MG63 (cell line): ENCODE data around the gene CHAC1. TPM values are rescaled to one million over a fixed set of nuclear protein-coding genes. Genes with fewer than 3 reads are reported as not detected.
"Not testable (repeated sequence)": the region's sequence is repeated elsewhere in the genome, so short reads cannot be mapped to it uniquely, and the experiment has no call there.

Source experiments
- DNase-seq: peaks from one replicate; pipeline ENCODE4 v3.0.0-alpha.2; 2020
- H3K27me3 ChIP-seq: fragments of 250-450 bp; sonication (Bioruptor Pico); 2 replicates; pipeline ENCODE4 v1.5.1; 2020; ENCODE audit warnings: mild to moderate bottlenecking, moderate library complexity
- H3K36me3 ChIP-seq: fragments of 250-450 bp; sonication (Bioruptor Pico); 2 replicates; pipeline ENCODE4 v1.5.1; 2020; ENCODE audit warnings: mild to moderate bottlenecking, moderate library complexity
- H3K4me3 ChIP-seq: fragments of 250-450 bp; sonication (Bioruptor Pico); 2 replicates; pipeline ENCODE4 v1.5.1; 2020; ENCODE audit warnings: mild to moderate bottlenecking, moderate library complexity
- H3K9me3 ChIP-seq: fragments of 250-450 bp; sonication (Bioruptor Pico); 2 replicates; pipeline ENCODE4 v1.5.1; 2020; ENCODE audit warnings: mild to moderate bottlenecking, moderate library complexity
- total RNA-seq: library from RNA; depleted of rRNA; stranded (reverse); fragments of >200 nt; shearing (Covaris generic); gene quantifications from 2 replicates; pipeline ENCODE4 v1.2.3, GENCODE V29; 2014; ENCODE audit warnings: low replicate concordance

CHAC1 gene
- total RNA-seq, 1 experiment from 2014 or later: 18.5 TPM

DNA sequence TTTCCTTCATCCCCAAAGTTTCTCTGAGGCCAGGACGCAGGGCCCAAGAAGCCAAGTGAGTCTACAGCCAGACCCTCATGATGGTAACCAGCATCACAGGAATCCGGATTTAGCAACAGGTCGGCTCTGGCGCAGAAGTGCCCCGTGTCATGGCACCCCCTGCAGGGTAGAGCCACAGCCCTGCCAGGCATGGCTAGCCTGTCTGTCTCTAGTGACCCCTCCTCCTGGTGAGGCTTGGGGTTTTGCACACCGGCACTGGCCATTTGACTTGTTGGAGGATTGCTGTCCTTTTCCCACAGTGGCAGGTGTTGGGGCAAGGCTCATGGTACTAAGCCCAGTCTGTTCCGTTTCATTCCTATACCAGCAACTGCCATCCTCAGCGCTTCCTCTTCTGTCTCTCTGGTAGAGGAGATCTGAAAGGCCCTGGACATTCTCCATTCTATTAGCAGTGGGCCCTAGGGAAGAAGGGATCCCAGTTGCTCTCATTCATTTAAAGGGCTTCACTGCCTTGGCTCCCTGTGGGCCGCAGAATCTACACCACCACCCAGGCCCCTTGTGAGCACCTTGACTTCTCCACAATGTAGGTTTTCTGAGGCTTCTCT, 9.4 kb upstream of the CHAC1 start:
- H3K36me3 ChIP-seq: no peaks in the 10 kb centered on the region
- no peaks in the 10 kb centered on the region for H3K9me3 ChIP-seq
- no peak overlapping the region for H3K4me3 ChIP-seq
- no peaks in the 10 kb centered on the region for H3K27me3 ChIP-seq
- no peak for DNase-seq

DNA sequence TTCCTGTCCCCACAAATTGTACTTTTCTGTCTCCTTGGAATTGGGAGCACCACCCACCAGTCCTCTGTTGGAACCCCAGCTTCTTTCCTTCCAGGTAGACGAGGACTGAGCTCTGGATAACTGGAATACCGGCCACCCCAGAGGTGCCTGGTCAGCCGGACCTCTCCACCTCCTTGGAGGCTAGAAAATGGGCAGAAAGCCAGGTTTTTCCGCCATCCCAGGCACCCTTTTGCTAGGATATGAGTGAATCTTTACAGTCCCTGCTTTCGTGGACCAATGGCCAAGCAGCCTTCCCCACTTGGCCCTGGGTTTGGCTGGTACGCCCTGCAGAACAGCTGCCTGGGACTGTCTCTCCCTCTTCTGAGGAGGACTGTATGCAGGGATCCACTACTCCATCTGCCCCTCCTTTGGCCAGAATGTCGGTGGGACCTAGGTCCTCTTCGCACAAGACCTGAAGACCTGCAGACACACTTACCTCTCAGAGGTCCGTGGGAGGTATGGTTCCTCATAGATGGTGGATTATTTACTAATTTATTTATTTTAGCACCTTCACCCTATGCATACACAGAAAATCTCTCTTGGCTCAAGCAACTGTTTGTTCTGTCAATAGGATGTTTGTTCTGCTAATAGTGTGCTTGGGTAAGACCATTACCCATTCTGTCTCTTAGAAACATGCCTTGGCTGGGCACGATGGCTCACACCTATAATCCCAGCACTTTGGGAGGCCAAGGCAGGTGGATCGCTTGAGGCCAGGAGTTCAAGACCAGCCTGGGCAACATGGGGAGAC, 8.6 kb upstream of the CHAC1 start:
- DNase-seq: no peak
- Histone ChIP-seq H3K4me3 (no peak overlapping the region), H3K36me3 (no peaks in the 10 kb centered on the region), H3K9me3 (no peaks in the 10 kb centered on the region), H3K27me3 (no peaks in the 10 kb centered on the region)

GRCh38 chr15:40948706-40949473, 4.4 kb upstream of the CHAC1 start:
- DNase-seq: no peak
- no peaks in the 10 kb centered on the region for H3K9me3 ChIP-seq
- H3K27me3 ChIP-seq: no peaks in the 10 kb centered on the region
- no peak overlapping the region for H3K4me3 ChIP-seq
- no peaks in the 10 kb centered on the region for H3K36me3 ChIP-seq

DNA sequence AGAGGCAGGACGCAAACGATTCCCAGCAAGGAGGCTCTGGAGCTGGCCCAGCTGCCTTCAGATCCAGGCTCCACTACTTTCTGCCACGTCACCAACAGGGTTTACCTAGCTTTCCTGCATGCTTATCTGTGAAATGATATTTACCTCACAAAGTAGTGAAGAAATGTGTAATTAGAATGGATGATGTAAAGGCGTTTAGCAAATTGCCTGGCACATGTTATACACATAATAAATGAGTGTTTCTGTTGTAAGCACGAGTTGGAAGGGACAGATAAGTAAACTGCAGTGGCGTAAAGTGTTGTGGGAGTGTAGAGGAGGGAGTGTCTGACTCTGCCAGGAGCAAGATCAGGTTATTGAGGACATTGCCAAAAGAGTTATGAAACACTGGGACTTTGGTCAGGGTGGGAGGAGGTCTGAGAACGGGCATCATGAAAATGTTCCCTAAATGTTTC, 3.5 kb upstream of the CHAC1 start:
- no peaks in the 10 kb centered on the region for H3K9me3 ChIP-seq
- H3K36me3 ChIP-seq: peaks cover under 1% of the 10 kb centered on the region; the same call in 1 of the 2 replicates
- no peak for DNase-seq
- H3K4me3 ChIP-seq: no peak overlapping the region
- no peaks in the 10 kb centered on the region for H3K27me3 ChIP-seq

DNA sequence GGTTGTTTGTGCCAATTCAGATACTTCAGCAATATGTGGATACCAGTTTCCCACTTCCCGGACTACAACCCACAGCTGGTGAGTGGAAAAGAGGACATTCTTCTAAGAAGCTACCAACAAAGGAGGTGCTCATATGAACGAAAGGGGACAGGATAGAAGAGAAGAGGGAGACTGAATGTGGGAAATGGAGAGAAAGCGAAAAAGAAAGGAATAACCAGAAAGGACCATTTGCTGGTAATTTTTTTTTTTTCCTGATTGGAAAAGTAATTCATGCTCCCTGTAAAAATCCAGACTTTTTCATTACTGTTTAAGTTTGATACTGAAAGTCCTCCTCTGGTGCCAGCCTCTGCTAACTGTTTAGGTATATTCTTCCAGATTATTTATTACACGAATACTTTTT, 1.5 kb upstream of the CHAC1 start:
- H3K4me3 ChIP-seq: no peak overlapping the region; the same call in 1 of the 2 replicates
- H3K27me3 ChIP-seq: no peaks in the 10 kb centered on the region
- no peak for DNase-seq
- no peaks in the 10 kb centered on the region for H3K9me3 ChIP-seq
- peaks cover 15% of the 10 kb centered on the region for H3K36me3 ChIP-seq

GRCh38 chr15:40952301-40952900, 870 bp upstream of the CHAC1 start:
- H3K9me3 ChIP-seq: no peaks in the 10 kb centered on the region
- H3K4me3 ChIP-seq: peak overlapping the region; percentile 68
- no peak for DNase-seq
- peaks cover 17% of the 10 kb centered on the region for H3K36me3 ChIP-seq
- H3K27me3 ChIP-seq: no peaks in the 10 kb centered on the region

- Histone ChIP-seq H3K27me3 (no peaks in the 10 kb centered on the region), H3K9me3 (no peaks in the 10 kb centered on the region), H3K36me3 (peaks cover 17% of the 10 kb centered on the region), H3K4me3 (peak overlapping the region; percentile 68)
- no peak for DNase-seq
Observed at GRCh38 chr15:40953713-40954074, 423 bp downstream of the CHAC1 start.

DNA sequence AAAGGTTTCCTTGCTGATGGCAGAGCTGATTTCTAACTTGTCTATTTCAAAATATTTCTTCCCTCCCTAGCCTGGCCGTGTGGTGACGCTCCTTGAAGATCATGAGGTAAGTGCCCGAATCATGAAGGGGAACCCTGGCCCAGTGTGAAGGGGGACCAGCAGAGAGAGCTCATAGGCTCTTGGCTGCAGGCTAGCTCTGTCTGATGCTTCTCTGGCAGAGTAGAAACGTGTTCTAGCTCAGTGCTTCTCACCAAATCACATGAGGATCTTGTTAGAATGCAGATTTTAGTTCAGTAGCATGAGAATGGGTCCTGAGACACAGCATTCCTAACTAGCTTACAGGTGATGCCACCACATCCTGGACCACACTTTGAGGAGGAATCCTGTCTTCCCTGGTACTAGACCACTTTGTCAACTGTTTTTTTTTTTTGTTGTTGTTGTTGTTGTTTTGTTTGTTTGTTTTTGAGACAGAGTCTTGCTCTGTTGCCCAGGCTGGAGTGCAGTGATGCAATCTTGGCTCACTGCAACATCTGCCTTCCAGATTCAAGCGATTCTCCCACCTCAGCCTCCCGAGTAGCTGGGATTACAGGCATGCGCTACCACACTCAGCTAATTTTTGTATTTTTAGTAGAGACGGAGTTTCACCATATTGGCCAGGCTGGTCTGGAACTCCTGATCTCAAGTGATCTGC, 1.0 kb downstream of the CHAC1 start:
- H3K36me3 ChIP-seq: peaks cover 17% of the 10 kb centered on the region
- not testable (repeated sequence) for H3K9me3 ChIP-seq, H3K27me3 ChIP-seq, DNase-seq
- peak overlapping the region; percentile 68 for H3K4me3 ChIP-seq

DNA sequence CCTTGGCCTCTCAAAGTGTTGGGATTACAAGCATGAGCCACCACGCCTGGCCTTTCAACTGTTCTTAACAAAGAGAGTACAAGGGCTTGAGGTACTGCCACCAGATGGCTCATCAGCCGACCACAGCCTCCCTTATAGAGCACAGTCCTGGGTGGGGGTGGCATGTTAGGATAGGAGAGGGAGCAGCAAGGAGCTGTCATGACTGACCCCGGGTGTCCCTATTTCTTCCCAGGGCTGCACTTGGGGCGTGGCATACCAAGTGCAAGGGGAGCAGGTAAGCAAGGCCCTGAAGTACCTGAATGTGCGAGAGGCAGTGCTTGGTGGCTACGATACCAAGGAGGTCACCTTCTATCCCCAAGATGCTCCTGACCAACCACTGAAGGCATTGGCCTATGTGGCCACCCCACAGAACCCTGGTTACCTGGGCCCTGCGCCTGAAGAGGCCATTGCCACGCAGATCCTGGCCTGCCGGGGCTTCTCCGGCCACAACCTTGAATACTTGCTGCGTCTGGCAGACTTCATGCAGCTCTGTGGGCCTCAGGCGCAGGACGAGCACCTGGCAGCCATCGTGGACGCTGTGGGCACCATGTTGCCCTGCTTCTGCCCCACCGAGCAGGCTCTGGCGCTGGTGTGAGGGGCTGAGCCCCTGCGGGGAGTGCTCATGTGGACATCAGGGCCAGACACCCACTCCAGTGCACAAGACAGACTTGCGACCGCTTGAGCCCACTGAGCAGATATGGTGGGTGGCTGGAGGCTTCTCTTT, 2.1 kb downstream of the CHAC1 start:
- peaks cover 17% of the 10 kb centered on the region for H3K36me3 ChIP-seq
- no peak overlapping the region for H3K4me3 ChIP-seq
- H3K9me3 ChIP-seq: no peaks in the 10 kb centered on the region
- no peak for DNase-seq
- H3K27me3 ChIP-seq: no peaks in the 10 kb centered on the region

DNA sequence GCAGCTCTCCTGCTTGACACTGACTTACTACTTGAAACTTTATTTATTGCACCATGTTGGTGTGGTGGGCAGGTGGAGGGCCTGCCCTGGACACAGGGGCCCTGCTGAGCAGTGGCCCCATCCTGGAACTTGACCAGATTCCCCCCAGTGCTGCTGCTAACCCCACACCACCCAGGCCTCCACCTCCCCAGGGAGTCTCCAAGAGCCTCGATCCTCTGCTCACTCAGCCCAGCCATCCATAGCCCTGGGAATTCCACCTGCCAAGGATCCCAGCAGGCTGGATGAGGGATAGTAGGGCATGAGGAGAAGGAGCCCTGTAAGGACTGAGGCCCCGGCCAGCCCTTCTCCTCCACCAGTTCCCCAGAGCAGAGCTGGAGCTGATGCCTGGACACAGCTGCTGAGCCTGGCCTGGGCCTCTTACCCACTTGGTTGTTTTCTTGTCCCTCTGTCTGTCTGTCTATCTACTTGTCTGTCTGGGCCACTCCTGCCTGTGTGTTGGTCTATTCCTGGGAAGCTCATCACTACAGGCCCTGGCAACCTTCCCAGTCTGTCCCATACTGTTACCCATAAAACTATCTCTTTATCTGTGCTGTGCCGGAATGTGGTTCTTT, 2.8 kb downstream of the CHAC1 start:
- H3K4me3 ChIP-seq: no peak overlapping the region
- no peak for DNase-seq
- H3K9me3 ChIP-seq: no peaks in the 10 kb centered on the region
- peaks cover 17% of the 10 kb centered on the region for H3K36me3 ChIP-seq
- no peaks in the 10 kb centered on the region for H3K27me3 ChIP-seq

GRCh38 chr15:40956541-40956982, 3.3 kb downstream of the CHAC1 start:
- DNase-seq: no peak
- no peaks in the 10 kb centered on the region for H3K27me3 ChIP-seq
- H3K4me3 ChIP-seq: no peak overlapping the region
- H3K36me3 ChIP-seq: peaks cover 17% of the 10 kb centered on the region
- no peaks in the 10 kb centered on the region for H3K9me3 ChIP-seq

DNA sequence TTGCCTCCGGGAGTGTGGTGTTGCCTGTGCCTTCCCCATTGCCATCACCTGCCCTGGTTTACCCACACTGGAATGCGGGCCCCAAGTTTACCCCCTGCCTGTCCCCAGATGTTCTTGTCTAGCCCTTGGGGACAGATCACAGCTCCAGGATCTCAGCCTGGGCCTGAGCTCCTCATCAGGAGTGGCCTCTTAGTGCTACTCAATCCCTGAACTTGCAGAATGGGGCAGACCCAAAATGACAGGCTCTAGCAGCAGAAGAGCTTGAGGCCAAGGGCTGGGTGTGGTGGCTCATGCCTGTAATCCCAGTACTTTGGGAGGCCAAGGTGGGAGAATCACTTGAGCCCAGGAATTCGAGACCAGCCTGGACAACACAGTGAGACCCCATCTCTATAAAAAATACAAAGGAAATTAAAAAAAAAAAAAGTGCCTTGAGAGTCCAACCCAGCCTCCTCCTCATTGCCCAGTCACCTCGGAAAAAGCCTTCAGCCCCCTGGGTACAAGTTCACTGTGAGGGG, 3.8 kb downstream of the CHAC1 start:
- no peak for DNase-seq
- Histone ChIP-seq H3K9me3 (no peaks in the 10 kb centered on the region), H3K4me3 (no peak overlapping the region), H3K27me3 (no peaks in the 10 kb centered on the region), H3K36me3 (peaks cover 17% of the 10 kb centered on the region)

- H3K4me3 ChIP-seq: no peak overlapping the region
- H3K9me3 ChIP-seq: no peaks in the 10 kb centered on the region
- peaks cover 17% of the 10 kb centered on the region for H3K36me3 ChIP-seq
- H3K27me3 ChIP-seq: no peaks in the 10 kb centered on the region
- DNase-seq: peak; percentile 90
Observed at GRCh38 chr15:40957581-40958051, 4.3 kb downstream of the CHAC1 start.

DNA sequence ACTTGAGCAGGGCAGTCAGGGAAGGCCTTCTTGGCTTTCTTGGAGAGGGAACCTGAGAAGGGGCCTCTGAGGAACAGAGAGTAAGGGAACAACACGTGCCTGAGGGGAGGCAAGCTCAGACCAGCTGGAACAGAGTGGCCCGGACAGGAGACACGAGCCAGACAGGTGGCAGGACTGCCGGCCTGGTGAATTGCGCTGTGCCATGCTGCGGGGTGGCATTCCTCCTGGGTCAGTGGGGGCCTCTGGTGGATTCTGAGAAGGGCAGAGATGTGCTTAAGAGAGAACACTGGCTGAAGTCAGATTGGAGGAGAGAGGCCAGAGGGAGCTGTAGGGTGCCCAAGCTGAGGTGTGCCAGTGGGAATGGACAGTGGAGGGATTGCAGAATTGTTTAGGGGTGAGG, 4.9 kb downstream of the CHAC1 start:
- no peaks in the 10 kb centered on the region for H3K27me3 ChIP-seq
- DNase-seq: no peak
- no peak overlapping the region for H3K4me3 ChIP-seq
- H3K36me3 ChIP-seq: peaks cover 17% of the 10 kb centered on the region
- no peaks in the 10 kb centered on the region for H3K9me3 ChIP-seq

DNA sequence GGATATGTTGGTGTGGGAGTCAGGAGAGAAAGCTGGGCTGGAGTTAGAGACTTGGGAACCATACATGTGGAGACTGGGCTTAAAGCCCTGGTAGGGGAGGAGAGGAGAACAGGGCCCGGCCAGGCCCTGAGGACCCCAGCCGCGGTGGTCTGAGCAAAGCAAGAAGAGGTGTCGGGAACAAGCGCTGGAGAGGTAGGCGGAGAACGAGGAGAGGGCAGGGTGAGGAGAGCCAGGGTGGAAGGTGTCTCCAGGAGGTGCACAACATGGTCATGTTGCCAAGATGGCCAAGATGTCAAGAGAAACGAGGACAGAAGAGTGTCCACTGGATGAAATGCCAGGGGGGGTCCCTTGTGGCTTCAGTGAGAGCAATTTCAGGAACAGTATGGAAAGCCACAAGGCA, 5.5 kb downstream of the CHAC1 start:
- DNase-seq: no peak
- no peak overlapping the region for H3K4me3 ChIP-seq
- no peaks in the 10 kb centered on the region for H3K27me3 ChIP-seq
- H3K36me3 ChIP-seq: peaks cover 17% of the 10 kb centered on the region
- H3K9me3 ChIP-seq: no peaks in the 10 kb centered on the region
